ENCODE results near the gene CAPN1. TPM values are rescaled to one million over a fixed set of nuclear protein-coding genes. Genes with fewer than 3 reads are reported as not detected.

CAPN1 gene
- total and polyA plus RNA-seq, 12 donors = 61.6 to 110 (median 84.8) TPM

- Histone ChIP-seq H3K27ac (no peak overlapping the region), H3K4me3 (no peak overlapping the region), H3K9me3 (no peaks in the 10 kb centered on the region), H3K27me3 (no peaks in the 10 kb centered on the region), H3K4me1 (peaks cover 0 to 11% (median 0%) of the 10 kb centered on the region in 9 donors), H3K36me3 (no peaks in the 10 kb centered on the region)
- ATAC-seq (no peak), DNase-seq (no peak)
- TF ChIP-seq, protein P1, sequence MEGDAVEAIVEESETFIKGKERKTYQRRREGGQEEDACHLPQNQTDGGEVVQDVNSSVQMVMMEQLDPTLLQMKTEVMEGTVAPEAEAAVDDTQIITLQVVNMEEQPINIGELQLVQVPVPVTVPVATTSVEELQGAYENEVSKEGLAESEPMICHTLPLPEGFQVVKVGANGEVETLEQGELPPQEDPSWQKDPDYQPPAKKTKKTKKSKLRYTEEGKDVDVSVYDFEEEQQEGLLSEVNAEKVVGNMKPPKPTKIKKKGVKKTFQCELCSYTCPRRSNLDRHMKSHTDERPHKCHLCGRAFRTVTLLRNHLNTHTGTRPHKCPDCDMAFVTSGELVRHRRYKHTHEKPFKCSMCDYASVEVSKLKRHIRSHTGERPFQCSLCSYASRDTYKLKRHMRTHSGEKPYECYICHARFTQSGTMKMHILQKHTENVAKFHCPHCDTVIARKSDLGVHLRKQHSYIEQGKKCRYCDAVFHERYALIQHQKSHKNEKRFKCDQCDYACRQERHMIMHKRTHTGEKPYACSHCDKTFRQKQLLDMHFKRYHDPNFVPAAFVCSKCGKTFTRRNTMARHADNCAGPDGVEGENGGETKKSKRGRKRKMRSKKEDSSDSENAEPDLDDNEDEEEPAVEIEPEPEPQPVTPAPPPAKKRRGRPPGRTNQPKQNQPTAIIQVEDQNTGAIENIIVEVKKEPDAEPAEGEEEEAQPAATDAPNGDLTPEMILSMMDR (IDR thresholded peaks at IDR 0.05) = no peak
- WGBS, 2 donors = 88 to 89% methylated on average over 3 of the region's 3 CpGs
- intact Hi-C loops (cut with DNase I) = no loop called here
Observed at GRCh38 chr11:65156926-65157325, 24.8 kb upstream of the CAPN1 start.

DNA sequence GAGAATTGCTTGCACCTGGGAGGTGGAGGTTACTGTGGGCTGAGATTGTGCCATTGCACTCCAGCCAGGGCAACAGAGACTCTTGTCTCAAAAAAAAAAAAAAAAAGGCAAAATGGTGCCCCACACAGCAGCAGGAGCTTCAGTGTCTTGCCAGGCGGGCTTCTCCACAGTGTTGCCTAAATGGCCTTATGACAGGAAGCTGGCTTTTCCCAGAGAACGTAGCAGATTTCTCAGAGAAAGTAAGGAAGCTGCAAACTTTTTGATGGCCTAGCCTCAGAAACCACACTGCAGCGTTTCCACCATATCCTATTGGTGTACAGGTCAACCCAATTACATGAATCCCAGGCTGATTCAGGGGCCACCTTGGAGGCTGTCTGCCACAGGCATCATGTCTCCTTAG is 24.4 kb upstream of the CAPN1 start:
- H3K4me3 ChIP-seq = no peak overlapping the region
- DNase-seq (no peak), ATAC-seq (no peak)
- H3K27me3 ChIP-seq = no peaks in the 10 kb centered on the region
- peaks cover 0 to 7% (median 0%) of the 10 kb centered on the region in 9 donors for H3K4me1 ChIP-seq
- TF ChIP-seq, protein P1 (IDR thresholded peaks at IDR 0.05) = no peak
- no peaks in the 10 kb centered on the region for H3K9me3 ChIP-seq
- 67 to 77% methylated on average over 3 of the region's 3 CpGs for WGBS, 2 donors
- intact Hi-C loops (cut with DNase I) = no loop called here
- no peaks in the 10 kb centered on the region for H3K36me3 ChIP-seq
- no peak overlapping the region for H3K27ac ChIP-seq

GRCh38 chr11:65159012-65159411 is 22.7 kb upstream of the CAPN1 start:
- 77 to 82% methylated on average over 5 of the region's 5 CpGs for WGBS, 2 donors
- ATAC-seq (no peak), DNase-seq (no peak)
- Histone ChIP-seq H3K4me1 (no peaks in the 10 kb centered on the region), H3K27me3 (no peaks in the 10 kb centered on the region), H3K27ac (no peak overlapping the region), H3K9me3 (no peaks in the 10 kb centered on the region), H3K4me3 (no peak overlapping the region), H3K36me3 (no peaks in the 10 kb centered on the region)
- TF ChIP-seq, protein P1 (IDR thresholded peaks at IDR 0.05) = no peak
- intact Hi-C loops (cut with DNase I) = no loop called here

DNA sequence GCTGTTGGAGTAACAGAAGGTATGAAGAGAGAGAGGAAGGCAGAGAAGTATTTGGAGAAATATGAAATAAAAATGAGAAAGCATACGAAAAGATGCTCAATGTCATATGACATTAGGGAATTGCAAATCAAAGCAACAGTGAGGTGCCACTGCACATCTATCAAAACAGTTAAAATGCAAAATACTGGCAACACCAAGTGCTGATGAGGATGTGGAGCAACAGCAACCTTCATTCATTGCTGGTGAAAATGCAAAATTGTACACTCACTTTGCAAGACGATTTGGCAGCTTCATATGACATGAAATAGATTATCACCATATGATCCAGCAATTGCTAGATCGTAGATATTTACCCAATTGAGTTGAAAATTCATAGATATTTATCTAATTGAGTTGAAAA is 21.1 kb upstream of the CAPN1 start:
- no peak for DNase-seq
- WGBS, 2 donors = 80 to 81% methylated on average over 3 of the region's 3 CpGs

More for the DNA sequence above, 21.1 kb upstream of the CAPN1 start:
- no peaks in the 10 kb centered on the region for H3K9me3 ChIP-seq
- H3K27me3 ChIP-seq = no peaks in the 10 kb centered on the region
- TF ChIP-seq, protein P1 (IDR thresholded peaks at IDR 0.05) = no peak
- H3K36me3 ChIP-seq = no peaks in the 10 kb centered on the region
- H3K4me3 ChIP-seq = no peak overlapping the region
- intact Hi-C loops (cut with DNase I) = no loop called here
- ATAC-seq = no peak
- H3K4me1 ChIP-seq = no peaks in the 10 kb centered on the region
- no peak overlapping the region for H3K27ac ChIP-seq
